SH-SY5Y (cell line): Measurements from ENCODE around the gene EML1.

Experiments used
- GATA2 ChIP-seq: IDR thresholded peaks from 2 replicates; pipeline ENCODE4 v1.6.1; 2011; ENCODE audit warnings: mild to moderate bottlenecking, low read depth, low read length
- GATA3 ChIP-seq: IDR thresholded peaks from 2 replicates; pipeline ENCODE4 v1.6.1; 2011; ENCODE audit warnings: low read depth, mild to moderate bottlenecking, low read length, moderate library complexity

GRCh38 chr14:99781853-99782610 is 11.2 kb upstream of the EML1 start:
- TF ChIP-seq GATA2 (no peak), GATA3 (no peak)
